H9 (cell line): Measurements from ENCODE around the gene PLCG1. TPM values are rescaled to one million over a fixed set of nuclear protein-coding genes. Genes with fewer than 3 reads are reported as not detected.

ENCODE experiments used
- DNase-seq: peaks from one replicate; pipeline ENCODE4 v3.0.0-alpha.2; 2017
- H2AFZ ChIP-seq: one replicate; pipeline ENCODE4 v1.6.1; 2013; ENCODE audit warnings: mild to moderate bottlenecking, low read length, control low read depth, moderate library complexity
- H2AK5ac ChIP-seq: 2 replicates; pipeline ENCODE4 v1.6.1; 2013; ENCODE audit warnings: low read length, control low read depth, mixed read lengths; ENCODE audit not compliant: insufficient read length
- H2BK120ac ChIP-seq: one replicate; pipeline ENCODE4 v1.6.1; 2013; ENCODE audit warnings: low read depth, mild to moderate bottlenecking, low read length, control low read depth, inconsistent platforms; ENCODE audit not compliant: poor library complexity, severe bottlenecking
- H2BK12ac ChIP-seq: 2 replicates; pipeline ENCODE4 v1.6.1; 2013; ENCODE audit warnings: low read length, control low read depth, mixed read lengths, low read depth; ENCODE audit not compliant: insufficient read length
- H2BK15ac ChIP-seq: 2 replicates; pipeline ENCODE4 v1.6.1; 2013; ENCODE audit warnings: low read depth, low read length, control low read depth
- H2BK20ac ChIP-seq: one replicate; pipeline ENCODE4 v1.6.1; 2013; ENCODE audit warnings: low read depth, mild to moderate bottlenecking, low read length, control low read depth, inconsistent platforms; ENCODE audit not compliant: poor library complexity, severe bottlenecking
- H2BK5ac ChIP-seq: 2 replicates; pipeline ENCODE4 v1.6.1; 2013; ENCODE audit warnings: low read length, control low read depth, mixed read lengths; ENCODE audit not compliant: insufficient read length
- H3K14ac ChIP-seq: 2 replicates; pipeline ENCODE4 v1.6.1; 2013; ENCODE audit warnings: low read length, control low read depth; ENCODE audit not compliant: insufficient read depth
- H3K18ac ChIP-seq: 2 replicates; pipeline ENCODE4 v1.6.1; 2013; ENCODE audit warnings: low read depth, mild to moderate bottlenecking, mixed read lengths, low read length, control low read depth; ENCODE audit not compliant: insufficient read length
- H3K23ac ChIP-seq: 2 replicates; pipeline ENCODE4 v1.6.1; 2013; ENCODE audit warnings: low read length, control low read depth, mixed read lengths, low read depth; ENCODE audit not compliant: insufficient read length
- H3K23me2 ChIP-seq: 2 replicates; pipeline ENCODE4 v1.6.1; 2013; ENCODE audit warnings: low read depth, mild to moderate bottlenecking, mixed read lengths, low read length, control low read depth; ENCODE audit not compliant: insufficient read length, poor library complexity, severe bottlenecking
- H3K27ac ChIP-seq: 2 replicates; pipeline ENCODE4 v1.5.1; 2013; ENCODE audit warnings: low read length, control low read depth, mixed read lengths, low read depth; ENCODE audit not compliant: insufficient read length
- H3K27me3 ChIP-seq: 2 replicates; pipeline ENCODE4 v1.6.1; 2013; ENCODE audit warnings: low read length, control low read depth, inconsistent platforms; ENCODE audit not compliant: insufficient read depth
- H3K4ac ChIP-seq: 2 replicates; pipeline ENCODE4 v1.6.1; 2013; ENCODE audit warnings: low read depth, mild to moderate bottlenecking, control low read depth, inconsistent platforms, low read length, moderate library complexity
- H3K4me1 ChIP-seq: 2 replicates; pipeline ENCODE4 v1.6.1; 2013; ENCODE audit warnings: low read length, control low read depth, inconsistent platforms; ENCODE audit not compliant: insufficient read depth
- H3K4me2 ChIP-seq: 2 replicates; pipeline ENCODE4 v1.6.1; 2013; ENCODE audit warnings: low read length, control low read depth, mixed read lengths; ENCODE audit not compliant: insufficient read length, insufficient read depth
- H3K56ac ChIP-seq: 2 replicates; pipeline ENCODE4 v1.6.1; 2013; ENCODE audit warnings: low read depth, mild to moderate bottlenecking, mixed read lengths, low read length, control low read depth; ENCODE audit not compliant: insufficient read length
- H3K79me1 ChIP-seq: 2 replicates; pipeline ENCODE4 v1.6.1; 2013; ENCODE audit warnings: low read depth, mild to moderate bottlenecking, moderate library complexity, low read length, control low read depth, inconsistent platforms; ENCODE audit not compliant: insufficient read depth, poor library complexity, severe bottlenecking
- H3K79me2 ChIP-seq: 2 replicates; pipeline ENCODE4 v1.6.1; 2013; ENCODE audit warnings: low read length, control low read depth, inconsistent platforms; ENCODE audit not compliant: insufficient read depth
- H3K9ac ChIP-seq: 2 replicates; pipeline ENCODE4 v1.6.1; 2013; ENCODE audit warnings: low read length, control low read depth, mixed read lengths; ENCODE audit not compliant: insufficient read length; ENCODE audit errors: extremely low read depth
- H3K9me3 ChIP-seq: one replicate; pipeline ENCODE4 v1.6.1; 2013; ENCODE audit warnings: low read depth, low read length, inconsistent platforms; ENCODE audit not compliant: control insufficient read depth
- H3T11ph ChIP-seq: one replicate; pipeline ENCODE4 v1.6.1; 2013; ENCODE audit warnings: mild to moderate bottlenecking, low read length, control low read depth, inconsistent platforms
- H4K20me1 ChIP-seq: one replicate; pipeline ENCODE4 v1.6.1; 2013; ENCODE audit not compliant: control insufficient read depth, insufficient read length, insufficient read depth
- H4K5ac ChIP-seq: 2 replicates; pipeline ENCODE4 v1.6.1; 2013; ENCODE audit warnings: low read depth, mild to moderate bottlenecking, mixed read lengths, low read length, control low read depth; ENCODE audit not compliant: insufficient read length
- H4K8ac ChIP-seq: replicated peaks from 2 replicates; pipeline ENCODE4 v1.6.1; 2013; ENCODE audit warnings: low read length, control low read depth, mixed read lengths, low read depth; ENCODE audit not compliant: insufficient read length
- H4K91ac ChIP-seq: 2 replicates; pipeline ENCODE4 v1.6.1; 2013; ENCODE audit warnings: low read depth, mild to moderate bottlenecking, moderate library complexity, mixed read lengths, low read length, control low read depth; ENCODE audit not compliant: insufficient read length
- H3K27ac Mint-ChIP-seq, 3 experiments: 2 replicates in 2 of 3; 3 replicates in 1 of 3; pipeline ENCODE4 v1.8.0; 2020 to 2021; ENCODE audit warnings: mixed read lengths in 3 of 3, mild to moderate bottlenecking in 1 of 3, moderate library complexity in 1 of 3
- H3K27me3 Mint-ChIP-seq: 2 replicates; pipeline ENCODE4 v1.8.0; 2021; ENCODE audit warnings: low read depth, mild to moderate bottlenecking, moderate library complexity, mixed read lengths
- H3K36me3 Mint-ChIP-seq, 3 experiments: 2 replicates in 2 of 3; 3 replicates in 1 of 3; pipeline ENCODE4 v1.8.0; 2020 to 2021; ENCODE audit warnings: low read depth in 3 of 3, mixed read lengths in 3 of 3; ENCODE audit not compliant: insufficient read depth in 1 of 3
- H3K4me1 Mint-ChIP-seq, 2 experiments: 2 replicates each; pipeline ENCODE4 v1.8.0; 2020; ENCODE audit warnings: mixed read lengths in 2 of 2
- H3K4me3 Mint-ChIP-seq, 2 experiments: 2 replicates in 1 of 2; 3 replicates in 1 of 2; pipeline ENCODE4 v1.8.0; 2020 to 2021; ENCODE audit warnings: mild to moderate bottlenecking in 2 of 2, mixed read lengths in 2 of 2, moderate library complexity in 1 of 2
- H3K9me3 Mint-ChIP-seq, 2 experiments: 2 replicates in 1 of 2; 3 replicates in 1 of 2; pipeline ENCODE4 v1.8.0; 2020; ENCODE audit warnings: mild to moderate bottlenecking in 2 of 2, mixed read lengths in 2 of 2, moderate library complexity in 1 of 2
- WGBS: extraction: QIAGEN DNeasy Blood & Tissue Kit; methylation state at CpG from one replicate; pipeline ENCODE4 v1.1.7; 2013; ENCODE audit warnings: missing lambda C conversion rate, low lambda C conversion rate, mixed read lengths; ENCODE audit not compliant: insufficient read length; ENCODE audit errors: extremely low coverage; 5-methylcytosine and 5-hydroxymethylcytosine counted together
- total RNA-seq: library from RNA; stranded (reverse); gene quantifications from 2 replicates; pipeline ENCODE4 v1.2.1, GENCODE V29; 2021
- TF ChIP-seq, protein P1 (sequence below): fragments of 200-600 bp; sonication (generic); conservative IDR thresholded peaks from 3 replicates; pipeline ENCODE4 v1.8.0; 2021; ENCODE audit warnings: antibody characterized with exemption, mild to moderate bottlenecking

PLCG1 gene
- total RNA-seq, 1 experiment from 2014 or later: 171 TPM

DNA sequence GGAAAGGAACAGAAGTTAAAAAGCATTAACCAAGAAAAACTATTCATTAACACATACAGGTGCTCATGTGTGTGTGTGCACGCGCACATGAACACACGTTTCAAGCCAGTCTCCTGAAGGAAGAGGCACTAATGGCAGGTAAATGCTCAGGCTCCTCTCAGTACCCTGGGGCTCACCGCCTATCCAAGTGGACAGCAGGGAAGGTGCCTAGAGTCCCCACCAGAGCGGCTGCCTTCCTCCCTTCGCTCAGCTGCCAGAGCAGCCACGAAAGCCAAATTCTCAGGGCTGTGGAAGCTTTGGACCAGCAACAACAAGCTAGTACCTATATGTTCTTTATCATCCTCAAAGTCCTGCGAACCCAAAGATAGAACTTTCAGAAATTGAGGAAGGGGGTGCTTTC lies 42.6 kb downstream of the PLCG1 start:
- no CpG with 5 or more reads among the region's 8 CpGs for WGBS
- no peak overlapping the region for H3K23ac ChIP-seq
- peak overlapping the region in 1 of 3 experiments; percentile 16; a peak in 1 of 7 replicates for H3K27ac Mint-ChIP-seq
- no peaks in the 10 kb centered on the region for H3K79me1 ChIP-seq
- H3K4me3 Mint-ChIP-seq: no peak overlapping the region
- no peak overlapping the region for H2AFZ ChIP-seq
- TF ChIP-seq, protein P1, sequence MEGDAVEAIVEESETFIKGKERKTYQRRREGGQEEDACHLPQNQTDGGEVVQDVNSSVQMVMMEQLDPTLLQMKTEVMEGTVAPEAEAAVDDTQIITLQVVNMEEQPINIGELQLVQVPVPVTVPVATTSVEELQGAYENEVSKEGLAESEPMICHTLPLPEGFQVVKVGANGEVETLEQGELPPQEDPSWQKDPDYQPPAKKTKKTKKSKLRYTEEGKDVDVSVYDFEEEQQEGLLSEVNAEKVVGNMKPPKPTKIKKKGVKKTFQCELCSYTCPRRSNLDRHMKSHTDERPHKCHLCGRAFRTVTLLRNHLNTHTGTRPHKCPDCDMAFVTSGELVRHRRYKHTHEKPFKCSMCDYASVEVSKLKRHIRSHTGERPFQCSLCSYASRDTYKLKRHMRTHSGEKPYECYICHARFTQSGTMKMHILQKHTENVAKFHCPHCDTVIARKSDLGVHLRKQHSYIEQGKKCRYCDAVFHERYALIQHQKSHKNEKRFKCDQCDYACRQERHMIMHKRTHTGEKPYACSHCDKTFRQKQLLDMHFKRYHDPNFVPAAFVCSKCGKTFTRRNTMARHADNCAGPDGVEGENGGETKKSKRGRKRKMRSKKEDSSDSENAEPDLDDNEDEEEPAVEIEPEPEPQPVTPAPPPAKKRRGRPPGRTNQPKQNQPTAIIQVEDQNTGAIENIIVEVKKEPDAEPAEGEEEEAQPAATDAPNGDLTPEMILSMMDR: no peak
- H3K4ac ChIP-seq: no peak overlapping the region
- peak; percentile 28 for DNase-seq
- no peak overlapping the region for H3K18ac ChIP-seq
- no peaks in the 10 kb centered on the region for H4K20me1 ChIP-seq
- H3K56ac ChIP-seq: no peak overlapping the region
- H2AK5ac ChIP-seq: no peak overlapping the region
- no peak overlapping the region for H4K5ac ChIP-seq
- no peak overlapping the region for H3T11ph ChIP-seq
- H3K27me3 Mint-ChIP-seq: no peaks in the 10 kb centered on the region
- no peak overlapping the region for H3K4me2 ChIP-seq
- no peak overlapping the region for H3K9ac ChIP-seq
- H2BK20ac ChIP-seq: no peak overlapping the region
- peaks cover 22% of the 10 kb centered on the region in 2 experiments for H3K4me1 Mint-ChIP-seq
- no peaks in the 10 kb centered on the region for H3K23me2 ChIP-seq
- no peaks in the 10 kb centered on the region for H3K27me3 ChIP-seq
- H2BK15ac ChIP-seq: no peak overlapping the region
- peaks cover 7 to 34% (median 19%) of the 10 kb centered on the region in 3 experiments; a peak in 6 of 7 replicates for H3K36me3 Mint-ChIP-seq
- no peak overlapping the region for H2BK12ac ChIP-seq
- no peak overlapping the region for H3K14ac ChIP-seq
- H3K9me3 ChIP-seq: no peaks in the 10 kb centered on the region
- no peak overlapping the region for H4K8ac ChIP-seq
- no peak overlapping the region for H3K27ac ChIP-seq
- no peak overlapping the region for H2BK120ac ChIP-seq
- H3K4me1 ChIP-seq: peaks cover 3% of the 10 kb centered on the region; the same call in 1 of the 2 replicates
- H4K91ac ChIP-seq: no peak overlapping the region
- no peak overlapping the region for H2BK5ac ChIP-seq
- H3K9me3 Mint-ChIP-seq: no peaks in the 10 kb centered on the region
- no peaks in the 10 kb centered on the region for H3K79me2 ChIP-seq
